Neutrophil (primary cell): ENCODE data around the gene CYTIP.
A peak's percentile ranks its signal among the peaks of the same experiment; 100 is the strongest.

Experiments used
- H3K27ac ChIP-seq: fragments of 200-600 bp; sonication (generic); 2 replicates; pipeline ENCODE4 v1.5.1; 2016; ENCODE audit warnings: mild to moderate bottlenecking, moderate library complexity
- H3K27me3 ChIP-seq: fragments of 200-600 bp; sonication (generic); 2 replicates; pipeline ENCODE4 v1.6.0; 2016; ENCODE audit warnings: mild to moderate bottlenecking
- H3K36me3 ChIP-seq: fragments of 200-600 bp; sonication (generic); 2 replicates; pipeline ENCODE4 v1.5.1; 2017
- H3K4me1 ChIP-seq, 2 experiments: fragments of 200-600 bp in 1 of 2; sonication (generic) in 1 of 2; 1 replicate in 1 of 2; 2 replicates in 1 of 2; pipeline versions ENCODE4 v1.5.1 to v1.6.1; 2013 to 2016; ENCODE audit warnings: low read depth in 1 of 2, low read length in 1 of 2, mild to moderate bottlenecking in 1 of 2, moderate library complexity in 1 of 2; ENCODE audit not compliant: control insufficient read depth in 1 of 2, insufficient read depth in 1 of 2
- H3K4me3 ChIP-seq, 2 experiments: fragments of 200-600 bp in 1 of 2; sonication (generic) in 1 of 2; 1 replicate in 1 of 2; 2 replicates in 1 of 2; pipeline ENCODE4 v1.5.1; 2013 to 2016; ENCODE audit warnings: low read depth in 1 of 2, low read length in 1 of 2, mild to moderate bottlenecking in 1 of 2, moderate library complexity in 1 of 2
- H3K9me3 ChIP-seq: fragments of 200-600 bp; sonication (generic); 2 replicates; pipeline ENCODE4 v1.5.1; 2016
- TF ChIP-seq, protein P1 (sequence below): fragments of 200-600 bp; sonication (generic); IDR thresholded peaks from 2 replicates; pipeline ENCODE4 v1.5.1; 2016; ENCODE audit warnings: antibody characterized with exemption

The CYTIP gene

DNA sequence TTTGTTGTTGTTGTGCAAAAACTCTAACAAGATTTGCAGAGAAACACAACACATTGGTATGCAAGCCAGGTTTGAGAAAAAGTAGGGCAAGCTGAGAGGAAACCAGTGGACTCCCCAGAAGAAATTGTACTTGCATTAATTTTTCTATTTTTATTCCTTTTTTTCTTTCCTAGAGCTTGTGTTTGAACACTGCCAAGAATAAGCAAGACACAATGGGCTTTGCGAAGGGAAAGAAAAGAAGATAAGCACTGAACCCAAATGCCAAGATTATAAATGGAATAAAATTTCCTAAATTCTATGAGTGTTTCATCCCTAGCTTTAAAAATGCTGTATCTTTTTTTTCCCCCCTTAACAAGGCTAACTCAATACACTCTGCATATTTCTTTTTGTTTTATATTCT is 17.0 kb upstream of the CYTIP start:
- no peak overlapping the region for H3K4me3 ChIP-seq
- H3K36me3 ChIP-seq = no peaks in the 10 kb centered on the region
- TF ChIP-seq, protein P1, sequence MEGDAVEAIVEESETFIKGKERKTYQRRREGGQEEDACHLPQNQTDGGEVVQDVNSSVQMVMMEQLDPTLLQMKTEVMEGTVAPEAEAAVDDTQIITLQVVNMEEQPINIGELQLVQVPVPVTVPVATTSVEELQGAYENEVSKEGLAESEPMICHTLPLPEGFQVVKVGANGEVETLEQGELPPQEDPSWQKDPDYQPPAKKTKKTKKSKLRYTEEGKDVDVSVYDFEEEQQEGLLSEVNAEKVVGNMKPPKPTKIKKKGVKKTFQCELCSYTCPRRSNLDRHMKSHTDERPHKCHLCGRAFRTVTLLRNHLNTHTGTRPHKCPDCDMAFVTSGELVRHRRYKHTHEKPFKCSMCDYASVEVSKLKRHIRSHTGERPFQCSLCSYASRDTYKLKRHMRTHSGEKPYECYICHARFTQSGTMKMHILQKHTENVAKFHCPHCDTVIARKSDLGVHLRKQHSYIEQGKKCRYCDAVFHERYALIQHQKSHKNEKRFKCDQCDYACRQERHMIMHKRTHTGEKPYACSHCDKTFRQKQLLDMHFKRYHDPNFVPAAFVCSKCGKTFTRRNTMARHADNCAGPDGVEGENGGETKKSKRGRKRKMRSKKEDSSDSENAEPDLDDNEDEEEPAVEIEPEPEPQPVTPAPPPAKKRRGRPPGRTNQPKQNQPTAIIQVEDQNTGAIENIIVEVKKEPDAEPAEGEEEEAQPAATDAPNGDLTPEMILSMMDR = no peak
- no peaks in the 10 kb centered on the region for H3K27me3 ChIP-seq
- H3K27ac ChIP-seq = no peak overlapping the region
- no peaks in the 10 kb centered on the region for H3K9me3 ChIP-seq
- H3K4me1 ChIP-seq = no peaks in the 10 kb centered on the region

DNA sequence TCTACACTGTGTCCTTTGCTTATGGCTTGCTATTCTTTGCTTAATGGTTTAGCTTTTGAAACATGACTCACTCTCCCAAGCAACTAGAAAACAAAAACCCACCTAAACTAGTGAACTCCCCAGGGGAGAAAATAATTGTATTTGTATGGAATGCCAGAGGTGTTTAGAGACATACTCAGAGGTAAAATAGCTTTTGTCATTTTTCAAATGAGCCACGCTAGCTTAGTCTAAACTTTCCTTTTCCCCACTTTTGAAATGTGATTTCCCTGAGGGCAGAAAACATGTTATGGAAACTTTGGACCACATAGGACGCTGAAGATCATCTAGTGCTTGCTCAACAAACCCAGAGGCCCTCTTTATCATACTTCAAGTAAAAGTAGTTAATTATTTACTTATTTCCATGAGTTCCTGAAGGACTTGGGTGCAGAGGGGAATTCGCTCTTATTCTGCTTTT is 16.5 kb upstream of the CYTIP start:
- no peak overlapping the region for H3K27ac ChIP-seq

DNA sequence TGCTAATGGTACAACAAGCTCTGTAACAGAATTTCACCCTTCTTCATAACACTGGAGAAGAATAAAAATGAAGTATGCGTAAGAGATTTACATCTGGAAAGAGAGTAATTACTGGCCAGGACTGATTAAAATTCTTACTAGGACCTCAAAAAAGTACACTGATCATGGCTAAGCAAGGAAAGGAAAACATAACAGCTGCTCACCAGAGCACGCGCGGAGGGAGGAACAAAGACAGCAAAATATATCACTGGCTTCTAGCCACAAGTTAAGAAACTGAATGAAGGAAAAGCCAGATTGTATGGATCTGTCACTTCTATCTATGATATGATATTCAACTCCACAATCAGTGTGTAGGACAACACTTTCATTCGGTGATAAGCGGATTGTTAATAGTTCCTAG is 15.6 kb upstream of the CYTIP start:
- H3K4me1 ChIP-seq = peaks cover 3 to 6% of the 10 kb centered on the region in 2 experiments
- TF ChIP-seq, protein P1 = no peak
- H3K4me3 ChIP-seq = no peak overlapping the region

More for the DNA sequence above, 16.5 kb upstream of the CYTIP start:
- no peak overlapping the region for H3K4me3 ChIP-seq
- no peaks in the 10 kb centered on the region for H3K9me3 ChIP-seq
- H3K27me3 ChIP-seq = no peaks in the 10 kb centered on the region
- no peaks in the 10 kb centered on the region for H3K4me1 ChIP-seq
- TF ChIP-seq, protein P1 = no peak
- H3K36me3 ChIP-seq = no peaks in the 10 kb centered on the region

GRCh38 chr2:157447741-157448140 is 3.9 kb upstream of the CYTIP start:
- H3K27ac ChIP-seq = no peak overlapping the region
- no peaks in the 10 kb centered on the region for H3K9me3 ChIP-seq
- TF ChIP-seq, protein P1 = no peak
- H3K4me1 ChIP-seq = peaks cover 29 to 30% of the 10 kb centered on the region in 2 experiments
- no peaks in the 10 kb centered on the region for H3K27me3 ChIP-seq
- no peaks in the 10 kb centered on the region for H3K36me3 ChIP-seq
- no peak overlapping the region for H3K4me3 ChIP-seq

More for the DNA sequence above, 15.6 kb upstream of the CYTIP start:
- no peak overlapping the region for H3K27ac ChIP-seq
- H3K9me3 ChIP-seq = no peaks in the 10 kb centered on the region
- no peaks in the 10 kb centered on the region for H3K36me3 ChIP-seq
- H3K27me3 ChIP-seq = no peaks in the 10 kb centered on the region

GRCh38 chr2:157447031-157447430 is 3.1 kb upstream of the CYTIP start:
- Histone ChIP-seq H3K9me3 (no peaks in the 10 kb centered on the region), H3K27ac (no peak overlapping the region), H3K36me3 (peaks cover 3% of the 10 kb centered on the region), H3K4me1 (peaks cover 23 to 26% of the 10 kb centered on the region in 2 experiments), H3K4me3 (no peak overlapping the region), H3K27me3 (no peaks in the 10 kb centered on the region)
- TF ChIP-seq, protein P1 = no peak

GRCh38 chr2:157444641-157445040 is 752 bp upstream of the CYTIP start:
- TF ChIP-seq, protein P1 = no peak
- Histone ChIP-seq H3K27ac (peak overlapping the region; percentile 99), H3K4me1 (peaks cover 31 to 43% of the 10 kb centered on the region in 2 experiments), H3K4me3 (peak overlapping the region; percentile 75 to 83), H3K27me3 (no peaks in the 10 kb centered on the region), H3K36me3 (peaks cover 13% of the 10 kb centered on the region), H3K9me3 (no peaks in the 10 kb centered on the region)
